OCI-M1 (cell line): Measurements from ENCODE around the gene TSTD2.

Experiments used
- DNase-seq: peaks from one replicate; lab custom pipeline; 2025; lab: John Stamatoyannopoulos, UW

TSTD2 gene

GRCh38 chr9:97632985-97633858 lies at the start of gene TSTD2, which contains the start of gene NCBP1:
TSTD2 (minus strand) TSS chr9:97633368; CDS start chr9:97627562, 5,806 bp downstream.
NCBP1 (plus strand) TSS chr9:97633821; CDS start chr9:97633882, 61 bp downstream.
- peak; percentile 98 for DNase-seq

DNA sequence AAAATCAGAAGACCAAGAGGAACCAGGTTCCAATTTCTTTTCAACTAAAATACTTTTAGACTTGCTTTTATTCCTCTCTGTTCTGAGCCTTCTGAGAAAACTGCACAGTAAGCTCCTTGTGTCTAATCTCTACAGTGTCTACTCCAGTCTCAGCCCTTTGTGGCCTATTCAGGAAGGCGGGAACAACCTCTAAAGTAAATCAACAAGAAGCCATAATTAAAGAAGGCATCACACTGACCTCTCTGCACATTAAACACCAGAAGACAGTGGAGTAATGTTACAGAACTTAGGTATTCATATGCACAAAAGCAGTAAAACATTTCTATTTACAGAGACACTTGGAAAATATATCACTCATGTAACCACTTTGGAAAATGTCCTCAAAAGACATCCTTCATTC lies 49.1 kb upstream of the TSTD2 start:
- no peak for DNase-seq

- no peak for DNase-seq
Observed at GRCh38 chr9:97675655-97676054, 42.5 kb upstream of the TSTD2 start.

- DNase-seq: no peak
Observed at GRCh38 chr9:97673922-97674321, 40.8 kb upstream of the TSTD2 start.

DNA sequence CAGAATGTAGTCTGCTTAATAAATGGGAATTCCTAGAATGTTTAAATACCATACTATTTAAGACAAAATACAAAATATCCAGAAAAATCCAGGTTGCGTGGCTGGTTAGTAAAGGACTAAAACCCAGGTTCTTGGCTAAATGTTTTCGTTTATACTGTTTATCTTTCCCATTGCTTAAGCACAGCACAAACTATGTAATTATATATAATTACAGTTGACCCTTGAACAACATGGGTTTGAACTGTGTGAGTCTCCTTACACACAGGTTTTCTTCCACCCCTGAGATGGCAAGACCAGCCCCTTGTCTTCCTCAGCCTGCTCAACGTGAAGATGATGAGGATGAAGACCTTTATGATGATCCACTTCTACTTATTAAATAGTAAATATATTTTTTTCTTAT lies 39.2 kb upstream of the TSTD2 start:
- DNase-seq: no peak

- DNase-seq: no peak
Observed at GRCh38 chr9:97670586-97670985, 37.4 kb upstream of the TSTD2 start.

DNA sequence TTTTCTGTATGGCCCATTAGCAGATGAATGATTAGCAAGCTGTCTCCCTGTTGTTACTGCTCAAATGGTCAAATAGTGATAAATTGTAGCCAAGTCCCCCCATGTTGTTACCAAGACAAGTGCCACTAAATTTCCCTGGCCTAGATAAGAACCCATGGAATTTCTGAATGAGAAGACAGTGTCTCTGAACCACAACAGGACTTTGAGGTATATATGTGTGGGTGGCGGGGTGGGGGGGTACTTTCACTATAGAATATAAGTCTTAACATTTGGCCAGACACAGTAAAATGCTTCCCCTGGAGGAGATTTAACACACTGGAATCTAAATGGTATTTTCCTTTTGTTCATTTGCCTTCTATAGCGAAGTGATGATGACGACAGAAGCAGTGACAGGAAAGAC lies 35.3 kb upstream of the TSTD2 start:
- DNase-seq: no peak

DNA sequence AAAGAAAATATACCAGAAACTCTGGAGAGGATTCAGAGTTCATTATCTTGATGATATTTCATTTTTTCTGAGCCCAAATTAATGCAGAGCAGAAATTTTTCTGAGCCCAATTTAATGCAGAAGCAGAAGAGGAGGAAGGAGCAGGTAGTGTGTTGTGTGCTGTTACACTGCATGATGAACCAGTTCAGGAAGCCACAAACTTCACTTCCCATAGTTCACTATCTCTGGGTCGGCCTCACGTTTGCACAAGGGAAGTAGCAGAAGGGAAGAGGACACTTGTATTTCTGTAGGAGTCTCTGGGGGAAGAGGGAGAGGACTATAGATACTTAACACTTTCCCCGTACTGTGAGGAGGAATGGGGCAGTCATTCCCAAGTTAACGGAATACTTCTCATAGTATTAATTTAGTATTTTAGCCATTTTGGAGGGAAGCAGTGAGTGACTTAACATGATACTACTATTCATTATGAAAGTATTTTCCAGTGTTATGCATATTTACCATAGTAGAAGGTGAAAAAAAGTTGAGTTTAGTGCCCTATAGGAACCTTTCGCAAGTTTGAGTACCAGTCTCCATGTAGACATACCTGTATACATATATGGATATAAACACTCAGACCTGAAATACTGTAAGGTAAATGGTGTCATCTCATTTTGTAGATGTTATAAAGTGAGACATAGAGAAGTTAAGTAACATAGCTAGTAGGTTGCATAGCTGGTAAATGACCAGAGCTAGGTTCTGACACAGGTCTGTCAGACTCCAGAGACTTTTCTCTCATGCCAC lies 33.9 kb upstream of the TSTD2 start:
- no peak for DNase-seq

GRCh38 chr9:97665742-97666141 lies 32.6 kb upstream of the TSTD2 start:
- DNase-seq: no peak

DNA sequence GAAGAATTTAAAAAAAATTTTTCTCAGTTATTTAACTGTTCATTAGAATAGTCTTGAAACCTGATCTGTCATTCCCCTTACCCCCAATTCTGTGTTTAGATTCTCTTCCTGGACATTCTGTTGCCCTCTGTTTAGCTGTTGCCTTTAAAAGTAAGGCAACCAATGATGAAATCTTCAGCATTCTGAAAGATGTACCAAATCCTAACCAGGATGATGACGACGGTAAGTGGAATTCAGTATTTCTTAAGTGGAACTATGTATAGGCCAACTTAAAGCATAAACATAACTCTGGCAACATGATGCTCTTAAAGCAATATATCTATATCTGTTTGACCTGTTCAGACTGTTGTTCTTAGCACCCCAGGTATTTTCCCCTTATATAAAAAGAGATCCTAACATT lies 27.7 kb upstream of the TSTD2 start:
- DNase-seq: no peak

DNA sequence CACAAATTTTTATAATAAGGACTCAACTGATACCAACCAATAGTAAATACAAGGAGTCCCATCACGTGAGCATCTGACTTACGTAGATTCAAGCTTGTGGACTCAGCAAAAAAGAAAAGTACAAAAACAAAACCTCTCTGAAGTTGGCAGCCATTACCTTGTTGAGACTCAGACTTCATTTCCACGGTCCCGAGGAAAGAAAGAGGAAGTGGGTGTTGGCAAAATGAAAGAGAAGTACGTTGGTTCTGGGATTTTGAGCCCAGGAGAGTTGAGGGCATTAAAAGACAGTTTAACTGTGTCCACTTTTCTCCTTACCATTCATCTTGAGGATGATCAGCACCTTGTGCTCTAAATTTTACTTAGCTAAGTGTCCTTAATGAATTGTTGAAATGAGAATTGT lies 27.2 kb upstream of the TSTD2 start:
- DNase-seq: peak; percentile 55

- no peak for DNase-seq
Observed at GRCh38 chr9:97659771-97660170, 26.6 kb upstream of the TSTD2 start.

GRCh38 chr9:97658707-97659106 lies 25.5 kb upstream of the TSTD2 start:
- no peak for DNase-seq

DNA sequence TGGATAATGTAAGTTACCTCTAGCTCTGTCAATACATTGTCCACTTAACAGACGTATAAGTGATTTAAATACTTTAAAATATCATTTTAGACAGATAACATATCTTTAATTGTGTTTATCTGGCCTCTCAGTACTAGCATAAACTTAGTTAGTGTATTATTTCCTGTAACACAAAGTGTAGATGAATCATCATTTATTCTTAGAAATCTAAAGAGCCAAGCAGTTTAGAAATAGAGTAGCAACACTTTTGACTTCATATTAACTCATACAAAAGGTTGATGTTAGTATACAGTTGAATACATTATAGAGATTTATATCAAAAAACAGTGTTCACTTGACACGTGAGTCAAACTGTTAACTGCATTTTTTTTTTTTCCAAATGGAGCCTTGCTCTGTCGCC lies 18.5 kb upstream of the TSTD2 start:
- no peak for DNase-seq

GRCh38 chr9:97647996-97648395 lies 14.8 kb upstream of the TSTD2 start:
- no peak for DNase-seq

- no peak for DNase-seq
Observed at GRCh38 chr9:97645720-97646119, 12.6 kb upstream of the TSTD2 start.

DNA sequence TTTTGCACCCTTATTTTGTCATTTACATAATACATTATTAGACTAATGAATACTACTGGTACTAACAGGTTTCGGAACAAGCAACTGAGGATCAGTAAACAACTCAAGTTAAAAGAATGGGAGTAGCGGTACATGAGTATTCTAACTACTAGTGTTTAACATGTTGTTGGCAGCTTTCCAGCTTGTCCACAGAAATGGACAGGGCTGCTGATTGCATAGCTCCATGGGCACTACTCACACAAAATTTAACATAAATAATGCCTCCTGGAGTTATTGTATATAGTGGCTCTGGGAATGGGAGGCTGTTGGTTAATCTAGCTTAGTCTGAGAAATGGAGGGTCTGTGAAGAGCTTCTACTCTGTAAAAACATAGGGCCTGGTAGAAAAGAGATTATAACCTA lies 7.2 kb upstream of the TSTD2 start:
- no peak for DNase-seq

DNA sequence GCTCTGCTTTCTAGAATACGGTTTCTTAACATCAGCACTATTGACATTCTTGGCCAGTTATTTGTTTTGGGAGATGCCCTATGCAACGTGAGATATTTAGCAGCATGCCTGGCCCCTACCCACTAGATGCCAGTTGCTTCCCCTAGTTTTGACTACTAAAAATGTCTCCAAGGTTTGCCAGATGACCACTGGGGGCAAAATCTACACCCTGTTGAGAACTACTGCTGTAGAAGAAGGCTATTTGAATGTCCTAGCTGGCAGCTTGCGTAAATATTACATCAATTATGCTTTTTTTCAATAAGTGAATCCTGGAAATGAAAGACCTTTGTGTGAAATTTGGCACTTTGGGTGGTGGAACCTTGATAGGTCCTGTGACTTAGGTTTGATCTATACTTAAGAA lies 5.5 kb upstream of the TSTD2 start:
- DNase-seq: peak; percentile 25

DNA sequence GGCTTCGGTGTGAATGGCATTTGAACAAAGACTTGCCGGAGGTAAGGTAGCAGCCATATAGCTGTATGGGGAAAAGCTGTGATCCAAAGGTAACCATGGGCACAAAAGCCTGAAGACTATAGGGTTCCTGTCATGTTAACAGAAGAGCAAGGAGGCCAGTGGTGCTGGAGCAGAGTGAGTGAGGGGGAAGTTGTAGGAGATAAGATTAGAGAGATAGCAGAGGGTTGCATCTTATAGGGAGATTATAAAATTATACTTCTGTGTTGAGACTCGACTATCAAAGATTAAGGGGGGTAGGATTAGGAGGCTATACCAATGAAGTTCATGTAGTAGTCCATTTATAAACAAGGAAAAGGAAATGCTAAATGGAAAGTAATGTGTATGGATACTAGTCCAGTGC lies 3.7 kb upstream of the TSTD2 start:
- DNase-seq: peak; percentile 22

- no peak for DNase-seq
Observed at GRCh38 chr9:97635026-97635425, 1.9 kb upstream of the TSTD2 start.

- DNase-seq: peak; percentile 41
Observed at GRCh38 chr9:97633859-97634490, 807 bp upstream of the TSTD2 start.

- peak; percentile 93 for DNase-seq
Observed at GRCh38 chr9:97632248-97632984, 752 bp downstream of the TSTD2 start.
